ENCODE data around the gene TFEB. TPM values are rescaled to one million over a fixed set of nuclear protein-coding genes. Genes with fewer than 3 reads are reported as not detected.

TFEB gene
- total RNA-seq, 1 donor from 2014 or later = 18.6 TPM

GRCh38 chr6:41642960-41643898 lies 92.2 kb downstream of the TFEB start:
- peaks cover 5 to 6% of the 10 kb centered on the region in 2 donors for H3K4me1 ChIP-seq
- intact Hi-C loops (cut with DNase I) = no loop called here

GRCh38 chr6:41642090-41642959 lies 93.1 kb downstream of the TFEB start:
- no peak for DNase-seq (ENCODE audit: low spot score in 2 of 2)
- Histone ChIP-seq H3K4me1 (peaks cover 13% of the 10 kb centered on the region in 2 donors), H3K4me3 (no peak overlapping the region), H3K36me3 (no peaks in the 10 kb centered on the region), H3K27ac (no peak overlapping the region), H3K27me3 (peaks cover 13% of the 10 kb centered on the region), H3K9me3 (no peaks in the 10 kb centered on the region)
- intact Hi-C loops (cut with DNase I) = no loop called here
- TF ChIP-seq CTCF (IDR thresholded peaks at IDR 0.05) = no peak

More at GRCh38 chr6:41642960-41643898, 92.2 kb downstream of the TFEB start:
- Histone ChIP-seq H3K27ac (no peak overlapping the region), H3K4me3 (no peak overlapping the region), H3K36me3 (no peaks in the 10 kb centered on the region), H3K9me3 (no peaks in the 10 kb centered on the region), H3K27me3 (peaks cover 7% of the 10 kb centered on the region)
- no peak for DNase-seq (ENCODE audit: low spot score in 2 of 2)
- no peak for TF ChIP-seq CTCF (IDR thresholded peaks at IDR 0.05)

GRCh38 chr6:41641352-41641925 lies 94.0 kb downstream of the TFEB start:
- intact Hi-C loops (cut with DNase I) = no loop called here
- no peaks in the 10 kb centered on the region for H3K36me3 ChIP-seq
- no peaks in the 10 kb centered on the region for H3K9me3 ChIP-seq
- H3K27ac ChIP-seq = no peak overlapping the region
- H3K4me1 ChIP-seq = peaks cover 14 to 16% of the 10 kb centered on the region in 2 donors
- H3K27me3 ChIP-seq = peaks cover 19% of the 10 kb centered on the region
- no peak overlapping the region for H3K4me3 ChIP-seq
- no peak for TF ChIP-seq CTCF (IDR thresholded peaks at IDR 0.05)
- DNase-seq (ENCODE audit: low spot score in 2 of 2) = no peak

- Histone ChIP-seq H3K27ac (no peak overlapping the region), H3K4me1 (peaks cover 14 to 16% of the 10 kb centered on the region in 2 donors), H3K4me3 (no peak overlapping the region), H3K27me3 (peaks cover 19% of the 10 kb centered on the region), H3K9me3 (no peaks in the 10 kb centered on the region), H3K36me3 (no peaks in the 10 kb centered on the region)
- TF ChIP-seq CTCF (IDR thresholded peaks at IDR 0.05) = no peak
- intact Hi-C loops (cut with DNase I) = no loop called here
- no peak for DNase-seq (ENCODE audit: low spot score in 2 of 2)
Observed at GRCh38 chr6:41640426-41640825, 95.0 kb downstream of the TFEB start.

- Histone ChIP-seq H3K27ac (no peak overlapping the region), H3K9me3 (no peaks in the 10 kb centered on the region), H3K4me1 (peaks cover 14 to 16% of the 10 kb centered on the region in 2 donors), H3K27me3 (peaks cover 19% of the 10 kb centered on the region), H3K36me3 (no peaks in the 10 kb centered on the region), H3K4me3 (no peak overlapping the region)
- intact Hi-C loops (cut with DNase I) = no loop called here
- DNase-seq (ENCODE audit: low spot score in 2 of 2) = no peak
- no peak for TF ChIP-seq CTCF (IDR thresholded peaks at IDR 0.05)
Observed at GRCh38 chr6:41639809-41640371, 95.5 kb downstream of the TFEB start.
